Astrocyte of the hippocampus (primary cell): ENCODE data around the gene CWC25.

Source experiments
- DNase-seq: peaks from one replicate; pipeline ENCODE4 v3.0.0; 2011; ENCODE audit warnings: low read depth, low spot score

CWC25 gene

GRCh38 chr17:38786372-38786771, 38.7 kb downstream of the CWC25 start:
- no peak for DNase-seq

GRCh38 chr17:38783227-38783626, 41.9 kb downstream of the CWC25 start:
- DNase-seq: no peak

GRCh38 chr17:38779965-38780752, 45.0 kb downstream of the CWC25 start:
- DNase-seq: no peak

- no peak for DNase-seq
These were observed 47.4 kb downstream of the CWC25 start for GRCh38 chr17:38777641-38778250.

GRCh38 chr17:38773258-38773657, 51.9 kb downstream of the CWC25 start:
- no peak for DNase-seq

- no peak for DNase-seq
These were observed 56.7 kb downstream of the CWC25 start for GRCh38 chr17:38768417-38768816.

GRCh38 chr17:38766341-38766740, 58.8 kb downstream of the CWC25 start:
- DNase-seq: no peak

GRCh38 chr17:38762231-38762630, 62.9 kb downstream of the CWC25 start:
- DNase-seq: no peak

- peak; percentile 36 for DNase-seq
These were observed 63.5 kb downstream of the CWC25 start for GRCh38 chr17:38761612-38762011.

- no peak for DNase-seq
These were observed 72.0 kb downstream of the CWC25 start for GRCh38 chr17:38753071-38753506.

- DNase-seq: peak; percentile 99
These were observed 72.6 kb downstream of the CWC25 start, which contains the start of gene PSMB3 for GRCh38 chr17:38752308-38753070. Gene PSMB3, plus strand, starts transcription at chr17:38752741. Its CDS starts 86 bp downstream, at chr17:38752827.

- DNase-seq: peak; percentile 93
These were observed 73.3 kb downstream of the CWC25 start for GRCh38 chr17:38751808-38752307.

GRCh38 chr17:38751144-38751807, 73.8 kb downstream of the CWC25 start:
- DNase-seq: peak; percentile 57
